Fibroblast of lung (primary cell): Measurements from ENCODE around the gene CYP27B1. TPM values are rescaled to one million over a fixed set of nuclear protein-coding genes. Genes with fewer than 3 reads are reported as not detected.
"Not testable (repeated sequence)": the region's sequence is repeated elsewhere in the genome, so short reads cannot be mapped to it uniquely, and the experiment has no call there.

Experiments
- DNase-seq, 2 donors: peaks; one replicate each; pipeline versions ENCODE4 v3.0.0 to v3.0.0-alpha.2; 2010; ENCODE audit warnings: low read depth in 2 of 2
- H2AFZ ChIP-seq: 2 replicates; pipeline ENCODE4 v1.5.1; 2012; ENCODE audit warnings: low read length, control low read depth, inconsistent platforms
- H3K27ac ChIP-seq: 2 replicates; pipeline ENCODE4 v1.5.1; 2011; ENCODE audit warnings: low read length, control low read depth; ENCODE audit not compliant: insufficient read depth
- H3K27me3 ChIP-seq: 2 replicates; pipeline ENCODE4 v1.5.1; 2011; ENCODE audit warnings: mild to moderate bottlenecking, low read length; ENCODE audit not compliant: control insufficient read depth, insufficient read depth
- H3K36me3 ChIP-seq: 2 replicates; pipeline ENCODE4 v1.5.1; 2011; ENCODE audit warnings: low read length; ENCODE audit not compliant: control insufficient read depth, insufficient read depth
- H3K4me1 ChIP-seq: 2 replicates; pipeline ENCODE4 v1.5.1; 2011; ENCODE audit warnings: low read length; ENCODE audit not compliant: control insufficient read depth, insufficient read depth; ENCODE audit errors: extremely low read depth
- H3K4me2 ChIP-seq: 2 replicates; pipeline ENCODE4 v1.5.1; 2011; ENCODE audit warnings: low read length, control low read depth; ENCODE audit not compliant: insufficient read depth; ENCODE audit errors: extremely low read depth
- H3K4me3 ChIP-seq, 4 experiments: fragments of 200-600 bp in 1 of 4; sonication (generic) in 1 of 4; replicated peaks in 1 of 4; 2 replicates each; pipeline ENCODE4 v1.5.1; 2011 to 2016; ENCODE audit warnings: low read length in 4 of 4, low read depth in 3 of 4, mild to moderate bottlenecking in 3 of 4, control low read depth in 2 of 4, inconsistent platforms in 1 of 4, mixed read lengths in 1 of 4; ENCODE audit not compliant: insufficient read depth in 1 of 4; ENCODE audit errors: control extremely low read depth in 1 of 4
- H3K79me2 ChIP-seq: 2 replicates; pipeline ENCODE4 v1.5.1; 2012; ENCODE audit warnings: mild to moderate bottlenecking, low read length, inconsistent platforms; ENCODE audit not compliant: control insufficient read depth, insufficient read depth
- H3K9ac ChIP-seq: 2 replicates; pipeline ENCODE4 v1.5.1; 2011; ENCODE audit warnings: mild to moderate bottlenecking, low read length, control low read depth; ENCODE audit not compliant: insufficient read depth
- H3K9me3 ChIP-seq: 2 replicates; pipeline ENCODE4 v1.5.1; 2012; ENCODE audit warnings: low read depth, low read length; ENCODE audit not compliant: control insufficient read depth, insufficient read depth
- H4K20me1 ChIP-seq: 2 replicates; pipeline ENCODE4 v1.5.1; 2011; ENCODE audit warnings: low read length; ENCODE audit not compliant: control insufficient read depth, insufficient read depth; ENCODE audit errors: extremely low read depth
- EZH2 ChIP-seq: IDR thresholded peaks from 2 replicates; pipeline ENCODE4 v1.5.1; 2012; ENCODE audit warnings: low read length, control low read depth, mild to moderate bottlenecking; ENCODE audit errors: missing control alignments
- polyA plus RNA-seq, 2 donors: library from polyadenylated mRNA; depleted of rRNA in 1 of 2; stranded (reverse) in 1 of 2; unstranded in 1 of 2; fragments of >200 nt; gene quantifications; 2 replicates each; pipeline ENCODE4 v1.2.1, GENCODE V29; 2011 to 2012; ENCODE audit warnings: missing spikeins in 1 of 2
- total RNA-seq: library from RNA; depleted of rRNA; stranded (reverse); fragments of >200 nt; gene quantifications from 2 replicates; pipeline ENCODE4 v1.2.1, GENCODE V29; 2014
- TF ChIP-seq, protein P1 (sequence below), 2 donors: IDR thresholded peaks in 1 of 2; conservative IDR thresholded peaks in 1 of 2; 1 replicate in 1 of 2; 2 replicates in 1 of 2; pipeline ENCODE4 v1.5.1; 2011 to 2012; ENCODE audit warnings: low read length in 2 of 2, control low read depth in 1 of 2, inconsistent platforms in 1 of 2, low read depth in 1 of 2, mild to moderate bottlenecking in 1 of 2

CYP27B1 gene
- total and polyA plus RNA-seq, 2 donors (not counting 1 experiment from before 2014, with no cell fraction given) = 0.17 to 0.26 TPM

DNA sequence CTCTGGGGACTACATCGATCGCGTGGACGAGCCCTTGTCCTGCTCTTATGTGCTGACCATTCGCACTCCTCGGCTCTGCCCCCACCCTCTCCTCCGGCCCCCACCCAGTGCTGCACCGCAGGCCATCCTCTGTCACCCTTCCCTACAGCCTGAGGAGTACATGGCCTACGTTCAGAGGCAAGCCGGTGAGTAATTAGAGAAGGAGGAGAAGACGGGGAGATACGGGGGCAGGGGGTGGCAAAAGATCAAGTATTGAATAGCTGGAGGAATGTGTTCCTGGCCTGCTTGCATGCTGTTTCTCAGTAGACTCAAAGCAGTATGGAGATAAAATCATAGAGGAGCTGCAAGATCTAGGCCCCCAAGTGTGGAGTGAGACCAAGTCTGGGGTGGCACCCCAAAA lies 51.1 kb downstream of the CYP27B1 start:
- H3K27ac ChIP-seq = no peak overlapping the region
- TF ChIP-seq, protein P1, sequence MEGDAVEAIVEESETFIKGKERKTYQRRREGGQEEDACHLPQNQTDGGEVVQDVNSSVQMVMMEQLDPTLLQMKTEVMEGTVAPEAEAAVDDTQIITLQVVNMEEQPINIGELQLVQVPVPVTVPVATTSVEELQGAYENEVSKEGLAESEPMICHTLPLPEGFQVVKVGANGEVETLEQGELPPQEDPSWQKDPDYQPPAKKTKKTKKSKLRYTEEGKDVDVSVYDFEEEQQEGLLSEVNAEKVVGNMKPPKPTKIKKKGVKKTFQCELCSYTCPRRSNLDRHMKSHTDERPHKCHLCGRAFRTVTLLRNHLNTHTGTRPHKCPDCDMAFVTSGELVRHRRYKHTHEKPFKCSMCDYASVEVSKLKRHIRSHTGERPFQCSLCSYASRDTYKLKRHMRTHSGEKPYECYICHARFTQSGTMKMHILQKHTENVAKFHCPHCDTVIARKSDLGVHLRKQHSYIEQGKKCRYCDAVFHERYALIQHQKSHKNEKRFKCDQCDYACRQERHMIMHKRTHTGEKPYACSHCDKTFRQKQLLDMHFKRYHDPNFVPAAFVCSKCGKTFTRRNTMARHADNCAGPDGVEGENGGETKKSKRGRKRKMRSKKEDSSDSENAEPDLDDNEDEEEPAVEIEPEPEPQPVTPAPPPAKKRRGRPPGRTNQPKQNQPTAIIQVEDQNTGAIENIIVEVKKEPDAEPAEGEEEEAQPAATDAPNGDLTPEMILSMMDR (conservative IDR thresholded peaks at IDR 0.05 in 1 of 2, IDR thresholded peaks at IDR 0.05 in 1 of 2; ENCODE audit: low read depth in 1 of 2, low read length in 2 of 2) = no peak
- no peak for TF ChIP-seq EZH2
- no peaks in the 10 kb centered on the region for H3K9me3 ChIP-seq
- H3K27me3 ChIP-seq = no peaks in the 10 kb centered on the region
- H3K79me2 ChIP-seq = no peaks in the 10 kb centered on the region
- no peak overlapping the region for H3K9ac ChIP-seq
- no peaks in the 10 kb centered on the region for H4K20me1 ChIP-seq
- H2AFZ ChIP-seq = no peak overlapping the region
- H3K4me2 ChIP-seq = no peak overlapping the region
- no peak overlapping the region for H3K4me3 ChIP-seq
- peaks cover 12% of the 10 kb centered on the region for H3K36me3 ChIP-seq
- no peak for DNase-seq
- H3K4me1 ChIP-seq = no peaks in the 10 kb centered on the region

DNA sequence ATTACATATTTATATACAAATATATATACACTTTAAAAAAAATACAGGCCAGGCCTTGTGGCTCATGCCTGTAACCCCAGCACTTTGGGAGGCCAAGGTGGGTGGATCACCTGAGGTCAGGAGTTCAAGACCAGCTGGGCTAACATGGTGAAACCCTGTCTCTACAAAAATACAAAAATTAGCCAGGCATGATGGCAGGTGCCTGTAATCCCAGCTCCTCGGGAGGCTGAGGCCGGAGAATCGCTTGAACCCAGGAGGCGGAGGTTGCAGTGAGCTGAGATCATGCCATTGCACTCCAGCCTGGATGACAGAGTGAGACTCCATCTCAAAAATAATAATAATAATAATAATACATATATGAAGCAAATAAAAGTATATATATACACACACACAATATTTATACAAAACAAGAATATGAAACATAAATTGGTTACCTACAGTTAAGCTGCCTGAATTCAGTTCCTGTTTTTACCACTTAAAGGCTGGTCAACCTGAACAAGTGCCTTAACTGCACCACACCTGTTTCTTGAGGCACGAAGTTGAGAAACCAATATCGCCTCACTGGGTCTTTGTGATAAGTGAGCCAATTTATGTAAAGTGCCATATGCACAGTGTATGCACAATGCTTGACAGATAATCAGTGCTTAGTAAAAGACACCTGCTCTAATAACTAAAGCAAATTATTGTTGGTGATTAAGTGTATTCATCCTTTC lies 51.7 kb downstream of the CYP27B1 start:
- H3K4me3 ChIP-seq, H3K4me2 ChIP-seq, H3K9me3 ChIP-seq, DNase-seq, H3K4me1 ChIP-seq, H3K9ac ChIP-seq, H4K20me1 ChIP-seq, H3K36me3 ChIP-seq, H3K27me3 ChIP-seq, H2AFZ ChIP-seq, H3K79me2 ChIP-seq, H3K27ac ChIP-seq: not testable (repeated sequence)

DNA sequence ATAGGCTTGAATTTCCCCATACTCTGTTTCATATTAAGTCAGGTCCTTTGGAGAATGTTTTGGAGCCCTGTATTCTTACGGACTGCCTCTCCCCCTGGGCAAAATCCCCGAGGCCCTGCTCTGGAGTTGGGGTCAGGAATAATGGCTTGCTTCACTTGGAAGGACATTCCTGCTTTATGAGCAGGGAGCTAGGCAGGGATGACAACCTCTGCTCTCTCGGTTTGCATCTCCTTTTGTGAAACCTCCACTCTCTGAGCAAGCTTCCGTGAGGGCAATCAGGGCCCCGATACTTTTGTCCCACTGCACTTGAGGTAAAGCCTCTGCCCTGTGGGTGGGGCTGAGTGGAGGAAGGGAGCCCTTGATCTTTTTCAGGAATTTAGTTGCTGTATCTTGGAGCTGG lies 53.7 kb downstream of the CYP27B1 start:
- no peaks in the 10 kb centered on the region for H4K20me1 ChIP-seq
- H3K27me3 ChIP-seq = no peaks in the 10 kb centered on the region
- H3K9me3 ChIP-seq = no peaks in the 10 kb centered on the region
- H3K9ac ChIP-seq = no peak overlapping the region
- no peaks in the 10 kb centered on the region for H3K4me1 ChIP-seq
- H3K27ac ChIP-seq = no peak overlapping the region
- TF ChIP-seq EZH2 = no peak
- TF ChIP-seq, protein P1 (conservative IDR thresholded peaks at IDR 0.05 in 1 of 2, IDR thresholded peaks at IDR 0.05 in 1 of 2; ENCODE audit: low read depth in 1 of 2, low read length in 2 of 2) = no peak
- no peak overlapping the region for H3K4me2 ChIP-seq
- no peak for DNase-seq
- no peak overlapping the region for H2AFZ ChIP-seq
- no peak overlapping the region for H3K4me3 ChIP-seq
- peaks cover 9% of the 10 kb centered on the region for H3K36me3 ChIP-seq
- no peaks in the 10 kb centered on the region for H3K79me2 ChIP-seq
